Kidney (tissue), 14 donors: ENCODE data around the gene RFXANK. TPM values are rescaled to one million over a fixed set of nuclear protein-coding genes. Genes with fewer than 3 reads are reported as not detected.
A peak's percentile ranks its signal among the peaks of the same experiment; 100 is the strongest.

ENCODE experiments used
- DNase-seq, 5 donors: peaks; one replicate each; pipeline ENCODE4 v3.0.0-alpha.2; 2013 to 2020
- FAIRE-seq: peaks from 2 replicates; lab custom pipeline; 2012; peaks lifted over from hg19 to GRCh38; lab: Jason Lieb, UNC
- H3K27ac ChIP-seq, 2 donors: one replicate each; pipeline ENCODE4 v1.7.0; 2013; ENCODE audit warnings: low read depth in 2 of 2, low read length in 2 of 2, inconsistent platforms in 1 of 2
- H3K27me3 ChIP-seq: one replicate; pipeline ENCODE4 v1.7.1; 2013; ENCODE audit warnings: low read length, inconsistent platforms; ENCODE audit not compliant: control insufficient read depth, insufficient read depth
- H3K36me3 ChIP-seq, 3 donors: one replicate each; pipeline versions ENCODE4 v1.7.0 to v1.7.1; 2013; ENCODE audit warnings: low read length in 3 of 3, control low read depth in 1 of 3, inconsistent platforms in 1 of 3; ENCODE audit not compliant: insufficient read depth in 3 of 3, control insufficient read depth in 2 of 3
- H3K4me1 ChIP-seq, 3 donors: one replicate each; pipeline versions ENCODE4 v1.7.0 to v1.7.1; 2013; ENCODE audit warnings: low read length in 3 of 3, inconsistent platforms in 1 of 3, low read depth in 1 of 3; ENCODE audit not compliant: control insufficient read depth in 2 of 3, insufficient read depth in 2 of 3
- H3K4me3 ChIP-seq, 3 donors: one replicate each; pipeline versions ENCODE4 v1.7.0 to v1.8.1; 2013; ENCODE audit warnings: low read length in 3 of 3, control low read depth in 1 of 3, inconsistent platforms in 1 of 3
- H3K9ac ChIP-seq, 3 donors: one replicate each; pipeline versions ENCODE4 v1.7.0 to v1.7.1; 2013; ENCODE audit warnings: low read length in 3 of 3, control low read depth in 1 of 3, inconsistent platforms in 1 of 3
- H3K9me3 ChIP-seq, 3 donors: one replicate each; pipeline versions ENCODE4 v1.7.0 to v1.7.1; 2013; ENCODE audit warnings: low read length in 3 of 3, control low read depth in 1 of 3, inconsistent platforms in 1 of 3; ENCODE audit not compliant: control insufficient read depth in 2 of 3, insufficient read depth in 1 of 3
- intact Hi-C: fragments of 100-400 bp; cut with DNase I; formaldehyde crosslinking; loops from one replicate; pipeline ENCODE4 v1.11.1; 2022
- polyA plus RNA-seq: library from polyadenylated mRNA; stranded (reverse); fragments of 350-450 nt; fragmentation: Illumina TruSeq; extraction: RNeasy Lipid Tissue Mini Kit (QIAGEN cat#74804); gene quantifications from one replicate; pipeline ENCODE4 v1.2.3, GENCODE V29; 2014; ENCODE audit warnings: low read depth, low replicate concordance; ENCODE audit not compliant: insufficient read depth
- total RNA-seq: library from RNA; stranded (reverse); fragmentation: NEBNext Ultra II Directional; extraction: Animal tissue kit (Norgen Biotek cat#: 25700); gene quantifications from one replicate; pipeline ENCODE4 v1.2.1, GENCODE V29; 2021
- TF ChIP-seq, protein P1 (sequence below): IDR thresholded peaks from 3 replicates; pipeline ENCODE4 v1.5.1; 2012; ENCODE audit warnings: mild to moderate bottlenecking, moderate library complexity, borderline replicate concordance; ENCODE audit not compliant: insufficient read depth; ENCODE audit errors: extremely low read depth
- donor health status: control.
- donor health status: control.
- donor health status: control.
- donor health status: control.
- donor health status: control.
- donor health status: DM: yes; HTN: yes; CAD: no.
- donor health status: Normal renal cell carcinoma (clear cell type).

RFXANK gene
- total and polyA plus RNA-seq, 2 donors from 2014 or later, result 70.7 to 133 TPM

DNA sequence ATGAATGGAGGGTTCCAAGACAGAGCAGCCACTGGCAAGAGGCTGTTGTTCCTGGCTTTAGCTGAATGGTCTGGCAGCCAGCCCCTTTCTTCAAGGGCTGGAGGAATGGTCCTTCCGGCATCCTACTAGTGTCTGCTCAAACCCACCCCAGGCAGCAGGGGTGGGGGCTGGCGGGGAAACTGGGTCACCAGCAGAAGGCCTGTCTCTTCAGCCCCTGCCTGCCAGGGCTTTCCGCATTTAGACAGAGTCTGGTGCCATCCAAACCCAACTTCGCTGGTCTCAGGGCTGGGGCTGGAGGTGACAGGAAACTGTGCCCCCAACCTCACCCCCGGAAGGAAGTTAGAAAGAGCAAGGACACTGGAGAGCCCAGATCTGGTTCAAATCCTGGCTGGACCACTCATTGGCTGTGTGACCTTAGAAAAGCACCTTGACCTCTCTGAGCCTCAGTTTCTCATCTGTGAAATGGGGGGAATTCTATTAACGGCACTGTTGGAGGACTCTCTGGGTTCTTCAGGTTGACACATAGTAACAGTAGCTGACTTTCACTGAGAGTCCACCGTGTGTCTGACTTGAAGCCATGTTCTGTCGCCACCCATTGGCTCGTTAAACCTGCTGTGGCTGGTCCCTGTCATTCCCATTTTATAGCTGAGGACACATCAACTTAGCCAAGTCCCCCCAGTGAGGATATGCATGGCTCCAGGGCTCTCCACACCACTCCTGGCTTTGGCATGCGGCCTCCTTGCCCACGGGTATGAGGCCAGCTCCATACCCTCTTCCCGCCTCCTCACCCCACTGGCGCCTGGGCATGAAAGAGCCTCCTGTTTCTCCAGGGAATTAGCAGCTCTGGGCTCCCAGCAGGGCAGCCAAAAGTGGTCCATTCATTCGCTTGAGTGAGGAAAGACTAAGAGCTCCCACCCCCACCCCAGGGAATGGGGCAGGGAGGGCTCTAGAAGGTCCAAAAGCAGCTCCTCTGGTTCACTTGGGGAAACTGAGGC is 13.7 kb downstream of the RFXANK start:
- no peak overlapping the region for H3K4me3 ChIP-seq
- TF ChIP-seq, protein P1, sequence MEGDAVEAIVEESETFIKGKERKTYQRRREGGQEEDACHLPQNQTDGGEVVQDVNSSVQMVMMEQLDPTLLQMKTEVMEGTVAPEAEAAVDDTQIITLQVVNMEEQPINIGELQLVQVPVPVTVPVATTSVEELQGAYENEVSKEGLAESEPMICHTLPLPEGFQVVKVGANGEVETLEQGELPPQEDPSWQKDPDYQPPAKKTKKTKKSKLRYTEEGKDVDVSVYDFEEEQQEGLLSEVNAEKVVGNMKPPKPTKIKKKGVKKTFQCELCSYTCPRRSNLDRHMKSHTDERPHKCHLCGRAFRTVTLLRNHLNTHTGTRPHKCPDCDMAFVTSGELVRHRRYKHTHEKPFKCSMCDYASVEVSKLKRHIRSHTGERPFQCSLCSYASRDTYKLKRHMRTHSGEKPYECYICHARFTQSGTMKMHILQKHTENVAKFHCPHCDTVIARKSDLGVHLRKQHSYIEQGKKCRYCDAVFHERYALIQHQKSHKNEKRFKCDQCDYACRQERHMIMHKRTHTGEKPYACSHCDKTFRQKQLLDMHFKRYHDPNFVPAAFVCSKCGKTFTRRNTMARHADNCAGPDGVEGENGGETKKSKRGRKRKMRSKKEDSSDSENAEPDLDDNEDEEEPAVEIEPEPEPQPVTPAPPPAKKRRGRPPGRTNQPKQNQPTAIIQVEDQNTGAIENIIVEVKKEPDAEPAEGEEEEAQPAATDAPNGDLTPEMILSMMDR, result no peak
- no peaks in the 10 kb centered on the region for H3K9me3 ChIP-seq
- H3K4me1 ChIP-seq, result peaks cover 0 to 8% (median 0%) of the 10 kb centered on the region in 3 donors
- H3K9ac ChIP-seq, result no peak overlapping the region
- no peaks in the 10 kb centered on the region for H3K36me3 ChIP-seq
- H3K27me3 ChIP-seq, result peaks cover 2% of the 10 kb centered on the region
- DNase-seq (peak in 2 of 5 donors; percentile 25 to 36), FAIRE-seq (no peak)
- no peak overlapping the region for H3K27ac ChIP-seq
- intact Hi-C loops, result no loop called here

- DNase-seq, result no peak
- H3K27me3 ChIP-seq, result peaks cover 7% of the 10 kb centered on the region
- no peak for FAIRE-seq
- no peaks in the 10 kb centered on the region for H3K36me3 ChIP-seq
- no peak overlapping the region for H3K27ac ChIP-seq
- intact Hi-C loops, result no loop called here
- no peak overlapping the region for H3K9ac ChIP-seq
- no peak overlapping the region for H3K4me3 ChIP-seq
- H3K4me1 ChIP-seq, result peaks cover 0 to 8% (median 0%) of the 10 kb centered on the region in 3 donors
- H3K9me3 ChIP-seq, result no peaks in the 10 kb centered on the region
- TF ChIP-seq, protein P1, result no peak
These were observed 14.9 kb downstream of the RFXANK start for GRCh38 chr19:19206938-19207337.

DNA sequence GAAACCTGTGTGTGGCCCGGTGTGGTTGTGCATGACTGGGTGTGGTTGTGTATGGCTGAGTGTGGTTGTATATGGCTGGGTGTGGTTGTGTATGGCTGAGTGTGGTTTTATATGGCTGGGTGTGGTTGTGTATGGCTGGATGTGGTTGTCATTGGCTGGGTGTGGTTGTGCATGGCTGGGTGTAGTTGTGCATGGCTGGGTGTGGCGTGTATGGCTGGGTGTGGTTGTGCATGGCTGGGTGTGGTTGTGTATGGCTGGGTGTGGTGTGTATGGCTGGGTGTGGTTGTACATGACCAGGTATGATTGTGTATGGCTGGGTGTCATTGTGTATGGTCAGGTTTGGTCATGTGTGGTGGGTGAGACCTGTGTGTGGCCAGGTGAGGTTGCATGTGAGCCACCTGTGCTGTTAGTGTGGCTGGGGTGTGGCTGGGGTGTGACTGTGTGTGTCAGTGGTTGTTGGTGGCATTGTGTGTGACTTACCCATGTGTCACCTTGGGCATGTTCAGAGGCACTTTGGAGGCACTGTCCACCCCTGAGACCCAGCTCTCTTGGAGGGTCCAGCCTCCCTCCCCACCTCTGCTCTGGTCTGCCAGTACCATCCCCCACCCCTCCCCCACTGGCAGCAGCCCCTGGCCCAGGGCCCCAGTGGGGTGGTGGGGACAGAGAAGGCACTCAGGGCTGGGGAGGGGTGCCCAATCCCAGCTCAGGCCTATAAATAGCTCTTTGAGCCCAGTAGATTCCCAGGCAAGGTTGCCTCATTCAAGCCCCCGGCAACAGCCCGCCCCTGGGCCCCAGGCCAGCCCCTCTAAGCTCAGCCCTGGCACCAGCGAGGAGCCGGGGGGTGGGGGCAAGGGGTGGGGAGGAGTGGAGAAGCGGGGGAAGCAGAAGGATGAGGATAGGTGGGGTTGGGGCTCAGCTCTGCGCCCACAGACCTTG is 15.8 kb downstream of the RFXANK start:
- FAIRE-seq, result no peak
- no peak overlapping the region for H3K4me3 ChIP-seq
- TF ChIP-seq, protein P1, result no peak
- no peaks in the 10 kb centered on the region for H3K36me3 ChIP-seq
- DNase-seq, result no peak
- peaks cover 10% of the 10 kb centered on the region for H3K27me3 ChIP-seq
- H3K27ac ChIP-seq, result no peak overlapping the region
- H3K4me1 ChIP-seq, result peaks cover 0 to 1% (median 0%) of the 10 kb centered on the region in 3 donors
- intact Hi-C loops, result no loop called here
- no peak overlapping the region for H3K9ac ChIP-seq
- H3K9me3 ChIP-seq, result no peaks in the 10 kb centered on the region
